ENCODE data around the gene CX3CR1.

CX3CR1 gene

DNA sequence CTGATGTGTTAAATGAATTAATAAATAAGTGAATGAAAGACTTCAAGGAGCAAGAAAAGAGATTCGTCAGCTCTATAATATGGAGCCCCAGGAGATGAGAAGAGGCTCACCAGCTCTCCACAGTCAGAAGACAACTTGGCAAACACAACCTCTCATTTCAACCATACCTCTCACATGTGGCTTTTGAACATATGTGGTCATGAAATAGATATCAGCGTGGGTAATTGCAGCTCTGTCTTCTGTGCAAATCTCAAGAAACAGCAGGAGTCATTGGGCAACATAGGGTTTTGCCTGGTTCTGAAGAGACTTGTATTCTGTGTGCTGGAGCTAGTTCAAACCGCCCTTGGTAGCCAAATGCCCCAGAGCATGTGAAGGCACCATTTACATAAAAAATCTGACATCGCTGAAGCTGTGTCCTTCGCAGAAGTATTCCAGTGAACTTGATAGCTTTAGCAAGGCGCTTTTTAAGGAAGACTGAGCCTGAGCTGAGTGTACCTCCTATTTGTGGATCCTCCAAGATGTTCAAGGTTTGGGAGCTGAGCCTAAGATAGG is 8.4 kb downstream of the CX3CR1 start:
- no peaks in the 10 kb centered on the region for H3K36me3 ChIP-seq (ENCODE audit: low read depth)
- no peak overlapping the region for H3K27ac ChIP-seq (ENCODE audit: poor library complexity, severe bottlenecking)
- no peak for DNase-seq (ENCODE audit: low spot score)
- H3K9me3 ChIP-seq (ENCODE audit: severe bottlenecking): no peaks in the 10 kb centered on the region
- TF ChIP-seq, protein P1, sequence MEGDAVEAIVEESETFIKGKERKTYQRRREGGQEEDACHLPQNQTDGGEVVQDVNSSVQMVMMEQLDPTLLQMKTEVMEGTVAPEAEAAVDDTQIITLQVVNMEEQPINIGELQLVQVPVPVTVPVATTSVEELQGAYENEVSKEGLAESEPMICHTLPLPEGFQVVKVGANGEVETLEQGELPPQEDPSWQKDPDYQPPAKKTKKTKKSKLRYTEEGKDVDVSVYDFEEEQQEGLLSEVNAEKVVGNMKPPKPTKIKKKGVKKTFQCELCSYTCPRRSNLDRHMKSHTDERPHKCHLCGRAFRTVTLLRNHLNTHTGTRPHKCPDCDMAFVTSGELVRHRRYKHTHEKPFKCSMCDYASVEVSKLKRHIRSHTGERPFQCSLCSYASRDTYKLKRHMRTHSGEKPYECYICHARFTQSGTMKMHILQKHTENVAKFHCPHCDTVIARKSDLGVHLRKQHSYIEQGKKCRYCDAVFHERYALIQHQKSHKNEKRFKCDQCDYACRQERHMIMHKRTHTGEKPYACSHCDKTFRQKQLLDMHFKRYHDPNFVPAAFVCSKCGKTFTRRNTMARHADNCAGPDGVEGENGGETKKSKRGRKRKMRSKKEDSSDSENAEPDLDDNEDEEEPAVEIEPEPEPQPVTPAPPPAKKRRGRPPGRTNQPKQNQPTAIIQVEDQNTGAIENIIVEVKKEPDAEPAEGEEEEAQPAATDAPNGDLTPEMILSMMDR (IDR thresholded peaks at IDR 0.05; ENCODE audit: poor library complexity, severe bottlenecking): no peak
- no peak for ATAC-seq (ENCODE audit: low read depth)
- H3K4me1 ChIP-seq (ENCODE audit: insufficient read depth, poor library complexity, severe bottlenecking): no peaks in the 10 kb centered on the region
- H3K27me3 ChIP-seq (ENCODE audit: insufficient read depth, poor library complexity, severe bottlenecking): no peaks in the 10 kb centered on the region
- H3K4me3 ChIP-seq (ENCODE audit: severe bottlenecking): no peak overlapping the region

DNA sequence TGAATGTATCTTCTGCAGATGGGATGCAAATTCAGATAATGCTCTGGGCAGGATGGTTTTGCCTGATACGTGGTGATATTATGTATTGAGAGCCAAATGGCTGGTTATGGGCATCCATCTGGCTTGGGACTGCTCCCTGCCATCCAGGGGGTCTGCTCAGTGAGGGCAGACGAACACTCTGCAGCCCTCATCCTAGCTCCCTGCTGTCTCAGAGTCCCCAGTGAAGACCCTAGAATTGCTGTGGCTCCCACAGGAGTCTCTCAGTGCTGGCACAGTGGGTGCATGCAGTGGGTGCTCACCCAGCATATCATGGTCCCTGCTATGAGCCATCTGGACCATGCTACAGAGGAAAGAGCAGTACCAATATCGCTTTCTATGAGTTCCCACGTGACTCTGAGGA is 10.3 kb downstream of the CX3CR1 start:
- Histone ChIP-seq H3K27me3 (ENCODE audit: insufficient read depth, poor library complexity, severe bottlenecking) (no peaks in the 10 kb centered on the region), H3K4me1 (ENCODE audit: insufficient read depth, poor library complexity, severe bottlenecking) (no peaks in the 10 kb centered on the region), H3K27ac (ENCODE audit: poor library complexity, severe bottlenecking) (no peak overlapping the region), H3K36me3 (ENCODE audit: low read depth) (no peaks in the 10 kb centered on the region), H3K9me3 (ENCODE audit: severe bottlenecking) (no peaks in the 10 kb centered on the region), H3K4me3 (ENCODE audit: severe bottlenecking) (no peak overlapping the region)
- no peak for ATAC-seq (ENCODE audit: low read depth)
- no peak for DNase-seq (ENCODE audit: low spot score)
- TF ChIP-seq, protein P1 (IDR thresholded peaks at IDR 0.05; ENCODE audit: poor library complexity, severe bottlenecking): no peak

DNA sequence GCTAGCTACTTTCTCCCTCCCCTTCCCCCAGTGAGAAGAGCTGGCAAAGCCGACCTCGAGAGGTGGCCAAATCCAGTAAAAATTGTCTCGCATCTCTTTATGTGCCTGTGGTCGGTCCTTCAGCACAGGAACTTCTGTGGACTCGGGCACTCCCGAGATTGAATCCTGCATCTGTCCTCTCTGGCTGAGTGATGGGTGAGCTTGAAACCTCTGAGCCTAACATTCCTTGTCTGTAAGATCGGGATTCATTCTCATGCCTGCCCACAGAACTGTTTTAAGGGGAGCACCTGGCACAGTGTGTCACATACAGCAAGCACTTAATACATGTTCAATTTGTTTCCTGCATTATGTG is 11.3 kb downstream of the CX3CR1 start:
- Histone ChIP-seq H3K27me3 (ENCODE audit: insufficient read depth, poor library complexity, severe bottlenecking) (no peaks in the 10 kb centered on the region), H3K4me3 (ENCODE audit: severe bottlenecking) (no peak overlapping the region), H3K4me1 (ENCODE audit: insufficient read depth, poor library complexity, severe bottlenecking) (no peaks in the 10 kb centered on the region), H3K36me3 (ENCODE audit: low read depth) (no peaks in the 10 kb centered on the region), H3K9me3 (ENCODE audit: severe bottlenecking) (no peaks in the 10 kb centered on the region), H3K27ac (ENCODE audit: poor library complexity, severe bottlenecking) (no peak overlapping the region)
- no peak for DNase-seq (ENCODE audit: low spot score)
- TF ChIP-seq, protein P1 (IDR thresholded peaks at IDR 0.05; ENCODE audit: poor library complexity, severe bottlenecking): no peak
- ATAC-seq (ENCODE audit: low read depth): no peak

DNA sequence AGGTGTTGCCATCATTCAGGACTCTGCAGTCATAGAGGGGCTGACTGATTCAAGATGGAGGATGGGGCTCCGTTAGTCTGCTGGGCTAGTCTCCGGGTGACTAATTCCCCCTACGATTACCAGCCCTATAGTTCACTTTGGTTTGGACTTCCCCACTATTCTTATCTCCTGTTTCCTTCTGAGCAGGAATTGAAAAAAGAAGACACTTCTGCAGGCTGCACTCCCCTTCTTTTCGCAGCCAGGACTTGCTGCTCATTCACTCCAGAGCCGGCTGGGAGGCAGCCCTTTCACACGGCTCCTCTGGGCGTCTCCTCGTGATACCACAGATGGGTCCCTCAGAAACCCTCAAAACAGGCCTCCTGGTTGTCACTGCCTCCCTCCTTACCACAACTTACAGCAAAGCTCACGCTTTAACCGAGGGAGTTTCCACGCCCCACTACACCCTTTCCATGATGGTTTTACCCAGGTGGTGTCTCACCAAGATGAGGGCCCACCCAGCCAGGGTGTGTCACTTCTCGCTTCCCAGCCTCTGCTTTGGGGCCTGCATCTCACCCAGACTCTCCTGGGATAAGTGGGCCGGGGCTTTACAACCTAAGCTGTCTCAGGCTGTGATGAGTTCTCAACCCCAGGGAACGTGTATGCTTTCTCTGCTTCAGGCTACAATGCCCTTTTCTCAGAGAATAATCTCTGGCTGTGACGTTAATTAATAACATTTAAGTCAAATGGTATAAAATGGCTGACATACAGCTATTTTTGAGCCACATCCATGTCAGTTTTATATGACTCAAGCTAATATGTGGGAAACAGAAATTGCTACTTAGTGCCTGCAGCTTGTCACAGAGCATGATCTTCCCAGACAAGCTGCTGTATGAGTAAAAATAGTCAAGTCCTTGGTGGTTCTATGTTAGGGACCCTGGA is 11.9 kb downstream of the CX3CR1 start:
- Histone ChIP-seq H3K36me3 (ENCODE audit: low read depth) (no peaks in the 10 kb centered on the region), H3K27me3 (ENCODE audit: insufficient read depth, poor library complexity, severe bottlenecking) (peaks cover under 1% of the 10 kb centered on the region), H3K9me3 (ENCODE audit: severe bottlenecking) (no peaks in the 10 kb centered on the region), H3K27ac (ENCODE audit: poor library complexity, severe bottlenecking) (no peak overlapping the region), H3K4me3 (ENCODE audit: severe bottlenecking) (no peak overlapping the region), H3K4me1 (ENCODE audit: insufficient read depth, poor library complexity, severe bottlenecking) (no peaks in the 10 kb centered on the region)
- TF ChIP-seq, protein P1 (IDR thresholded peaks at IDR 0.05; ENCODE audit: poor library complexity, severe bottlenecking): no peak
- ATAC-seq (ENCODE audit: low read depth) (no peak), DNase-seq (ENCODE audit: low spot score) (no peak)

DNA sequence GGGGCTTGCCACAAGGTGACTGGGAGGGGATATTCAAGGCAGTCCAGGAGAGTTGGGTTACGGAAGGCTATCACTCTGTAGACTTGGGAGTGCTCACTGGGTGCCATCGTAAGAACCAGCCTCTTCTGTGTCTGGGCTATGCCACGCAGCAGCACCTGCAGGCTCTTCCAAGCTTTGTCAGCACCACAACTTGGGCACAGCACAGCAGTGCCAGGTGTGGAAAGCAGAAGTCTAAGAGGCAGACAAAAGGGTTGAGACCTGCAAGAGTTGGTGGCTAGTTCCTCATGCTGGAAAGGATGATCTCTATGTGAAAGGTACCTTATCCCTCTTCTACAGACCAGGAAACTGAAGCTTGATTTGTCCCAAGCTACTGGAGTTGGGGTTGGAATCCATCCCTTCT is 15.8 kb downstream of the CX3CR1 start:
- H3K4me3 ChIP-seq (ENCODE audit: severe bottlenecking): no peak overlapping the region
- DNase-seq (ENCODE audit: low spot score) (no peak), ATAC-seq (ENCODE audit: low read depth) (no peak)
- H3K27me3 ChIP-seq (ENCODE audit: insufficient read depth, poor library complexity, severe bottlenecking): peaks cover 4% of the 10 kb centered on the region
- TF ChIP-seq, protein P1 (IDR thresholded peaks at IDR 0.05; ENCODE audit: poor library complexity, severe bottlenecking): no peak
- H3K36me3 ChIP-seq (ENCODE audit: low read depth): no peaks in the 10 kb centered on the region
- H3K9me3 ChIP-seq (ENCODE audit: severe bottlenecking): no peaks in the 10 kb centered on the region
- H3K27ac ChIP-seq (ENCODE audit: poor library complexity, severe bottlenecking): no peak overlapping the region
- peaks cover 8% of the 10 kb centered on the region for H3K4me1 ChIP-seq (ENCODE audit: insufficient read depth, poor library complexity, severe bottlenecking)

Measured in RWPE2 (cell line).